CD1c-positive myeloid dendritic cell (primary cell): ENCODE data around the gene ARPC5L.
"Not testable (repeated sequence)": the region's sequence is repeated elsewhere in the genome, so short reads cannot be mapped to it uniquely, and the experiment has no call there.

Experiments used
- DNase-seq: peaks from one replicate; pipeline ENCODE4 v3.0.0-alpha.2; 2016; ENCODE audit errors: extremely low spot score

Gene ARPC5L

GRCh38 chr9:124840300-124840833 lies 21.6 kb upstream of the ARPC5L start:
- peak; percentile 20 for DNase-seq

- no peak for DNase-seq
Measured at GRCh38 chr9:124841075-124841821, 20.7 kb upstream of the ARPC5L start.

- DNase-seq = no peak
Measured at GRCh38 chr9:124843456-124844034, 18.4 kb upstream of the ARPC5L start.

DNA sequence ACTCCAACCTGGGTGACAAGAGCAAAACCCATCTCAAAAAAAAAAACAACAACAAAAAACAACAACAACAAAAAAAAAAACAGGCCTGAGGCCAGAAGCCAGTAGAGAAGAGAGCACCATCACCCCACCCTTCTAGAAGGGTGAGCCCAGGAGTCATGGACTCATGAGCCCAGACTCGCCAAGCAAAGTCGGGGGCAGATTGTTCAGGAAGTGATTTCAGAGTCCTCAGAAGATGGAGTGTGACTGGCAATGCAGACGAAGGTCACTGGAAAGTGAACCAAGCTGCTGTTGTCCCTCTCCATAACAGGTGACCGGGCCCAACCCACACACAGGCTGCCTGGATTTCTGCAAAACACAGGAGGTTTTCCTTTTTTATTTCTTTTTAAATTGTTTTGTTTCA lies 17.6 kb upstream of the ARPC5L start:
- DNase-seq = no peak

GRCh38 chr9:124846467-124846866 lies 15.5 kb upstream of the ARPC5L start:
- DNase-seq = not testable (repeated sequence)

GRCh38 chr9:124846969-124847368 lies 15.0 kb upstream of the ARPC5L start:
- DNase-seq = no peak

DNA sequence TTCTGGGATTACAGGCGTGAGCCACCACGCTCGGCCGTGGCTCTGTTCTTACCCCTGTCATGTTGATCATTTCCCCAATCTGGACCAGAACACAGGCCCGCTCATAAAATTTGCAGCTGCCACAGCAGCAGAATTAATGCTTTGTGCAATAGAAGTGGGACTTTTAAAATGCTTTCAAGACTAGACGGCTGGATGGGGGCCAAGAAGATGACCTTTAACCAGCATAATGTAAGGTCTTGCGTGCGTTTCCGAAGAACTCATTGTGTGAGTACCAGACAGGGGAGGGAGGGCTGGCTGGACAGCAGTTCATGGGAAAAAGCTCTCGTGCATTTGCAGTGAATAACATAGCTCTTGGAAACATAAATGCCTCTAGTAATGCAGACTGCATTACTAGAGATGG lies 12.1 kb upstream of the ARPC5L start:
- no peak for DNase-seq

- no peak for DNase-seq
Measured at GRCh38 chr9:124852121-124852828, 9.7 kb upstream of the ARPC5L start.

DNA sequence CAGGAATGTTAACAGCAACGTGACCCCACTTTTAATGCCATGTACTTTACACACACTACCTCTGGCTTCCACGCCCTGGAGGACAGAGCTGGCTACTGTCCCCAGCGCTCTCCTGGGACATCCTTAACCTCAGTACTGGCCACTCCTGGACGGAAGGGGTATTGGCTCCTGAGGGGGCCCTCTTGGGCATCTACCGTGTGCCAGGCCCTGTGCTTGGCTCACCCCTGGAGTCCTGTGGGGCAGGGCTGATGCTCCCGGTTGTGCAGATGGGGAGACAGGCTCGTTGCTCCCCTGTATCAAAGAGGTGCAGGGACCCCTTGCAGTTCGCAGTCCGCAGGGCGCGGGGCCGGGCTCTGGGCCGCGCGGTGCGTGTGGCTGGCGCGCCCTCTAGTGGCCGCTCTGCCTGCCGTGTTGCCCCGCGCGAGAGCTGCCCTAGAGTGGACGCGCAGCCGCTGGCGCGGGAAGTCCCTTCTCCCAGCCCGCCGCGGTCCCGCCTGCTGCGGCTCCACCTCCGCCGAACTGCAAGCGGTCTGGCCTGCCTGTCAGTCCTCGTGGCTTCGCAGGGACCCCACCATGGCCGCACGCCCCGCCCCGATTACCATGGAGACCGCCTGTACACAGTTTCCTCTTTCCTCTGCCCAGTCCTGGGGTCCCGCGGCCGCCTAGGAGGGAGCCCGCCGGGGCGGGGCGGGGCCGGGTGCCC lies 8.9 kb upstream of the ARPC5L start, which contains the start of gene WDR38:
Gene WDR38, plus strand, starts transcription at position 632 of the 703 bp plus-strand sequence. CDS start 72 bp downstream, outside the sequence.
- DNase-seq = peak; percentile 86

GRCh38 chr9:124853605-124854143 lies 8.3 kb upstream of the ARPC5L start:
- DNase-seq = no peak

- no peak for DNase-seq
Measured at GRCh38 chr9:124854161-124854560, 7.8 kb upstream of the ARPC5L start.

DNA sequence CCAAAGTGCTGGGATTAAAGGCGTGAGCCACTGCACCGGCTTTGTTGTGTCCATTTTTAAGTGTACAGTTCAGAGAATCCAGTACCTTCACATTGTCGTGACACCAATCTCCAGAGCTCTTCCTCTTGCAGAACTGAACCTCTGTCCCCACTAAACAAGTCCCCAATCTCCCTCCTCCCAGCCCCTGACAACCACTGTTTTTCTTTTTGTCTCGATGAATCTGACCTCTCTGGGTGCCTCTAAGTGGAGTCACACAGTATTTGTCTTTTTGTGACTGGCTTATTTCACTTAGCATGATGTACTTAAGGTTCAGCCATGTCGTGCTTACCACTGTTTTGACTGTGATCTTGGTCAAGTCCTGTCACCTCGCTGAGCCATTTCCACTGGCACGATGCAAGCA lies 7.1 kb upstream of the ARPC5L start:
- DNase-seq = no peak

DNA sequence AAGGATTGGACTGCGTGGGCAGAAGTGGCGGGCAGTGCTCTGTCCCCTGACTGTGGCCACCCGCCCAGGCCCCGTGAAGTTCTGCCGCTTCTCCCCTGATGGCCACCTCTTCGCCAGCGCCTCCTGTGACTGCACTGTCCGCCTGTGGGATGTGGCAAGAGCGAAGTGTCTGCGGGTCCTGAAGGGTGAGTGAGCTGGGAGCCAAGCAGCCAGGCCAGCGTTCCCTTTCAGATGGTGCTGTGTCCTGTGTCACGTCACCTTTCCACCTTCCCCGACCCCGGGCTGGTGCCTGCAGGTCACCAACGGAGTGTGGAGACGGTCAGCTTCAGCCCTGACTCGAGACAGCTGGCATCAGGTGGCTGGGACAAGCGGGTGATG lies 6.4 kb upstream of the ARPC5L start:
- DNase-seq = no peak

DNA sequence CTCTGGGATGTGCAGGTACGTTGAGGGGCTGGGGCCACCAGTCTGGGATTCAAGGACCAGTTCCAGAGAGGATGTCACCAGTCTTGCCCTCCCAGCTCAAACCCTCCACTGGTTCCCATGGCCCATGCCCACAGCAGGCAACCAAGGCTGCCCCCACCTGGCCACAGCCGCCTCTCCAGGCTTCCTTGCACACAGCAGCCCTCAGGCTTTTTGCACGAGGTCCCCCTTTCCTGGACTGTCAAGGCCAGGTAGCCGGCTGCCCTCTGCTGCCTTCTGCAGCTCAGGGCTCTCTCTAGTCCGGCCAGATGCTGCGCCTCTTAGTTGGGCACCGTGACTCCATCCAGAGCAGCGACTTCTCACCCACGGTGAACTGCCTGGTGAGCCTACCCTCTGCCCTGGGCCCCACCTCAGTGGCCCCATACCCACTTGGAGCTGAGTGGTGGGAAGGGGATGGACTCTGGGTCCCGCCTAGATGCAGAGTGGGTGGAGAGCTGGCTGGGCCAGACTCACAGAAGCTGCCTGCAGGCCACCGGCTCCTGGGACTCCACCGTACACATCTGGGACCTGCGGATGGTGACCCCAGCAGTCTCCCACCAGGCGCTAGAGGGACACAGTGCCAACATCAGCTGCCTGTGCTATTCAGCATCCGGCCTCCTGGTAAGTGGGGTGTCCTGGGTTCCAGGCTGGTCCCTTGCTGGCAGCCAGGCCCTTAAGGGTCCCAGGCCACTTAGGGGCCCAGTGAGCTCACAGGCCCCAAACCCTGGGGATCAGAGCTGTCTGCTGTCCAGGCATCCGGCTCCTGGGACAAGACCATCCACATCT lies 5.8 kb upstream of the ARPC5L start:
- no peak for DNase-seq

- DNase-seq = no peak
Measured at GRCh38 chr9:124857533-124858162, 4.3 kb upstream of the ARPC5L start.

- DNase-seq = no peak
Measured at GRCh38 chr9:124858330-124859046, 3.4 kb upstream of the ARPC5L start.

DNA sequence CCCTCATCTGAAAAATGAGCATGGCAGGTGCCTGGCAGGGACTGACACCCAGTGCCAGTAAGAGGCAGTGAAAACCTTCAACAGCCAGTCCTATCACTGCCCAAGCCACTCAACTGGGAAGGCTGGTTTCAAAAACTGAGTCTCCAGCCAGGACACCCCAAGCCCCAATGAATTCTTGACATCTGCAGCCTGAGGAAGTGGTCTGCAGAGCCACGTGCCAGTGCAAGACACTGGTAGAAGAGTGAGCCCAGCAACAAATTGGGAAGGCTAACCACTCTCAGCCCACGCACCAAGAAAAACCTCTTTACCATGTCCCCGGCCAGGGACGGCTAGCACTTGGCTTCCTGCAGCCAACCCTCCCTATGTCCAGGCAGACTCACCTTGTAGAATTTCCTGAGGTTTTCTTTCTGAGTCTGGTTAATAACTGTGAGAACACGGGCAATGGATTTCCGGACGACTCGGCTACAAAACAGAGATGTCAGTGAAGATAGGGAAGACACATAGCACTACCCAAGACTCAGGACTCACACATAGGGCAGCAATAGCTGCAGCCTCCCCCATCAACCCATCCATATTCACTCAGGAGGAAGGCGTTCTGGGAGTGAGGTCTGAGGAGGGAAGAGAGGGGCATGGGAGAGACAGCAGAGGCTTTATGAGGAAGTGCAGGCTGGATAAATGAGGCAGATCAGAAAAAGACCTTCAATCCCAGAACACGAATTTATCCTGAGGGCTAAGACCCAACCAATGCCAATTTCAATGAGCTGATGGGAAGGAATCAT lies 1.9 kb upstream of the ARPC5L start:
- DNase-seq = peak; percentile 6

GRCh38 chr9:124860582-124861341 lies 1.2 kb upstream of the ARPC5L start:
- no peak for DNase-seq
